Panc1 (cell line): Measurements from ENCODE around the gene HOXA13.

Experiments
- CTCF ChIP-seq: fragments of 450-650 bp; IDR thresholded peaks from 2 replicates; pipeline ENCODE4 v1.5.1; 2017; ENCODE audit warnings: mild to moderate bottlenecking
- REST ChIP-seq, 2 experiments: IDR thresholded peaks; 2 replicates each; pipeline ENCODE4 v1.6.1; 2011 to 2012; ENCODE audit warnings: low read depth in 2 of 2, control low read depth in 1 of 2, low read length in 1 of 2, mild to moderate bottlenecking in 1 of 2, moderate library complexity in 1 of 2; ENCODE audit not compliant: insufficient read depth in 1 of 2
- TCF7L2 ChIP-seq: IDR thresholded peaks from 2 replicates; pipeline ENCODE4 v1.6.1; 2011; ENCODE audit warnings: mild to moderate bottlenecking, low read depth, low read length, inconsistent platforms

GRCh38 chr7:27198871-27199801, 755 bp downstream of the HOXA13 start:
- TF ChIP-seq REST (IDR thresholded peaks at IDR 0.05; ENCODE audit: insufficient read depth in 1 of 2, low read depth in 2 of 2, low read length in 1 of 2) (no peak), CTCF (no peak), TCF7L2 (no peak)
